ENCODE data around the gene ACOT7. TPM values are rescaled to one million over a fixed set of nuclear protein-coding genes. Genes with fewer than 3 reads are reported as not detected.
A peak's percentile ranks its signal among the peaks of the same experiment; 100 is the strongest.

ACOT7 gene
- total and polyA plus RNA-seq, 2 of the 13 experiments (the other 11 are each of a cell fraction or from before 2014, with no cell fraction given), result 33.0 to 55.8 TPM

- in situ Hi-C loops (cut with HindIII; ENCODE audit: extremely low pct_ligation_motif_present, low pct_unique_long_range_greater_than_20kb), result loop anchor here (5.0 kb wide), 1 partner anchor 49 kb away; no protein-coding TSS in a partner anchor
- CTCF ChIA-PET (ENCODE audit: low intra/inter-chr PET ratio, low total read pairs), result no interaction called here
- POLR2A ChIA-PET, result interaction anchor here (0.9 to 3.0 kb wide), 2 partner anchors 13 to 40 kb away, joined by 3 to 24 read pairs; partner anchors contain the start of gene ACOT7
- intact Hi-C loops (cut with micrococcal nuclease; ENCODE audit: unreplicated experiment), result no loop called here
- Histone ChIP-seq H3K9me3 (ENCODE audit: low read length) (no peaks in the 10 kb centered on the region), H2AFZ (ENCODE audit: low read length) (no peak overlapping the region), H3K4me1 (ENCODE audit: insufficient read depth, low read length) (peaks cover 70% of the 10 kb centered on the region), H4K20me1 (ENCODE audit: insufficient read depth, low read length) (no peaks in the 10 kb centered on the region), H3K36me3 (replicated peaks in 1 of 2; ENCODE audit: control insufficient read depth in 1 of 2, insufficient read depth in 2 of 2, low read length in 2 of 2) (no peaks in the 10 kb centered on the region; a peak in 1 of 5 replicates), H3K9ac (ENCODE audit: insufficient read depth, low read depth, low read length) (peak overlapping the region; percentile 45; the same call in 1 of the 2 replicates), H3K27me3 (ENCODE audit: control insufficient read depth in 1 of 2, insufficient read depth in 2 of 2, low read length in 2 of 2) (no peaks in the 10 kb centered on the region), H3K27ac (ENCODE audit: extremely low read length, insufficient read depth, low read length) (peak overlapping the region; percentile 64), H3K79me2 (ENCODE audit: insufficient read depth, low read length) (peaks cover 18% of the 10 kb centered on the region), H3K4me2 (ENCODE audit: low read depth, low read length) (peak overlapping the region; percentile 69), H3K4me3 (replicated peaks in 1 of 3; ENCODE audit: insufficient read depth in 1 of 3, low read depth in 2 of 3, low read length in 3 of 3) (peak overlapping the region; percentile 41 to 63 (median 56))
- DNase-seq (ENCODE audit: low spot score) (no peak), ATAC-seq (peak; percentile 6; the same call in 2 of the 3 replicates), FAIRE-seq (no peak)
- TF ChIP-seq ZNF460 (CRISPR knock-in tag; IDR thresholded peaks at IDR 0.05; ENCODE audit: borderline replicate concordance) (0 out of 2 replicates have a peak, but pooled peaks have one; percentile 7), HNF1A (IDR thresholded peaks at IDR 0.05; ENCODE audit: low read depth) (peak; percentile 15; the same call in 1 of the 2 replicates), HNF1A (CRISPR knock-in tag; IDR thresholded peaks at IDR 0.05; ENCODE audit: borderline replicate concordance) (no peak), TRIM24 (CRISPR knock-in tag; IDR thresholded peaks at IDR 0.05) (no peak)
- 0% methylated on average over 6 of the region's 6 CpGs for WGBS (ENCODE audit: low lambda C conversion rate)
- BruUV-seq (replicated peaks), result no TSS peak
Observed at GRCh38 chr1:6353619-6353954, 40.0 kb downstream of the ACOT7 start.

Data from HepG2 (cell line).